Measurements from ENCODE around the gene NAGPA. TPM values are rescaled to one million over a fixed set of nuclear protein-coding genes. Genes with fewer than 3 reads are reported as not detected.

The NAGPA gene
- total RNA-seq, 2 donors from 2014 or later = 7.1 to 8.4 TPM

DNA sequence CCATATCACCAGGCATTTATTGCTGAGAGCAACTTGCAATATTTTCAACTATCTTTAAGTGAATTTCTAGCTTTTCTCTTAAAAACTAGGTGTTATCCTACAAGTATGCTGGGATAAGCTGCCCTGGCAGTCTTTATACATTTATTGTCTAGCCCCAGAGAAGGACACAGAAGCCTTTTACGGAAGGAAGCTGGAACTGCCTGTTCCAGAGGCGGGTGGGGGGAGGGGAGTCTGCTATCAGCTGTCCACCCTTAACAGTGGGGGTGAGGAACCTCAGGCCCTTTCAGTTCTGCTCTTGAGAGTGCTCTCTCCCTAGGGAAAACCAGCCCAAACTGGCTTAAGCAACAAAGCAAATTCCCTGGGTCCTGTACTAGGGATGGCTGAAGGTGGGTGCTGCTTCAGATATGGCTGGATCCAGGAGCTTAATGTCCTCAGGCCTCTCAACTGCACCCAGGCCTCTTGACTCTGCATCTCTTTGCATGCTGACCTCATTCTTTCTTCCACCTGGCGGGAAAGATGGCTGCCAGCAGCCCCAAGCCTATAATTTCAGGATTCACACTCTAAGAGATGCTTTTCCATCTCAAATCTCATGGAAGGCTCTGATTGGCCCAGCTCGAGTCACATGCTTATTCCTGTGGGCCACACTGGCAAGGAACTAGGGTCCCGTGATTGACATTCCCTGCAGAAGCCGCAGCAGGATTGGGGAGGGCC lies 16.6 kb downstream of the NAGPA start:
- Mint-ChIP-seq H3K27me3 (ENCODE audit: low read depth) (no peaks in the 10 kb centered on the region), H3K27ac (no peak overlapping the region), H3K9me3 (no peaks in the 10 kb centered on the region), H3K4me3 (no peak overlapping the region), H3K4me1 (ENCODE audit: low read depth) (no peaks in the 10 kb centered on the region), H3K36me3 (ENCODE audit: insufficient read depth in 2 of 2) (no peaks in the 10 kb centered on the region)
- DNase-seq (no peak), ATAC-seq (replicated peaks in 1 of 2) (no peak)

GRCh38 chr16:5015887-5016286 lies 17.8 kb downstream of the NAGPA start:
- H3K4me1 Mint-ChIP-seq (ENCODE audit: low read depth) = no peaks in the 10 kb centered on the region
- no peak overlapping the region for H3K4me3 Mint-ChIP-seq
- no peaks in the 10 kb centered on the region for H3K36me3 Mint-ChIP-seq (ENCODE audit: insufficient read depth in 2 of 2)
- DNase-seq = no peak
- no peak overlapping the region for H3K27ac Mint-ChIP-seq
- ATAC-seq (replicated peaks in 1 of 2) = no peak
- H3K27me3 Mint-ChIP-seq (ENCODE audit: low read depth) = no peaks in the 10 kb centered on the region
- H3K9me3 Mint-ChIP-seq = no peaks in the 10 kb centered on the region

GRCh38 chr16:5015351-5015750 lies 18.4 kb downstream of the NAGPA start:
- H3K4me3 Mint-ChIP-seq = no peak overlapping the region
- no peak for DNase-seq
- H3K36me3 Mint-ChIP-seq (ENCODE audit: insufficient read depth in 2 of 2) = no peaks in the 10 kb centered on the region
- no peak for ATAC-seq (replicated peaks in 1 of 2)
- no peaks in the 10 kb centered on the region for H3K27me3 Mint-ChIP-seq (ENCODE audit: low read depth)
- H3K4me1 Mint-ChIP-seq (ENCODE audit: low read depth) = no peaks in the 10 kb centered on the region
- no peaks in the 10 kb centered on the region for H3K9me3 Mint-ChIP-seq
- H3K27ac Mint-ChIP-seq = no peak overlapping the region

GRCh38 chr16:5012887-5013286 lies 20.8 kb downstream of the NAGPA start:
- ATAC-seq (replicated peaks in 1 of 2) = no peak
- no peak overlapping the region for H3K27ac Mint-ChIP-seq
- H3K36me3 Mint-ChIP-seq (ENCODE audit: insufficient read depth in 2 of 2) = no peaks in the 10 kb centered on the region
- H3K27me3 Mint-ChIP-seq (ENCODE audit: low read depth) = peaks cover 7% of the 10 kb centered on the region
- no peak overlapping the region for H3K4me3 Mint-ChIP-seq
- H3K4me1 Mint-ChIP-seq (ENCODE audit: low read depth) = no peaks in the 10 kb centered on the region
- DNase-seq = no peak
- H3K9me3 Mint-ChIP-seq = no peaks in the 10 kb centered on the region

DNA sequence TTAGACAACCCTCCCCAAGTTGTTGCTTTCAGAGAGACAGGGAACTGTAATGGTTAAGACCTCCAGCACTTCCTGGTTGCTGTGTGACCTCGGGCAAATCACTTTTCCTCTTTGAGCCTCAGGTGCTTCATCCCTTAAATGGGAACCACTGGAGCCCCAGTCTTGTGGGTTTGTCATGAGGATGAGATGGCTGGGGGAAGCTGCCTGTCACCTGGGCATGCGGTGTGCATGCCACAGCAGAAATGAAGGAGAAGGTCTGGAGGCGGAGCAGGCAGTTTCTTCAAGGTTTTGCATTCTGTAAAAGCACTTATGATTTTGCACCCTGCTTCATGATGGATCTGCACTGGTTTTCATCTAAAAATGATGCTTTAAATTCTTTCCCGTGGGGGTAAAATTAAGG lies 22.1 kb downstream of the NAGPA start:
- ATAC-seq (replicated peaks in 1 of 2) = no peak
- Mint-ChIP-seq H3K4me3 (no peak overlapping the region), H3K27ac (no peak overlapping the region), H3K36me3 (ENCODE audit: insufficient read depth in 2 of 2) (no peaks in the 10 kb centered on the region), H3K4me1 (ENCODE audit: low read depth) (no peaks in the 10 kb centered on the region), H3K27me3 (ENCODE audit: low read depth) (peaks cover 7% of the 10 kb centered on the region), H3K9me3 (no peaks in the 10 kb centered on the region)
- DNase-seq = no peak

- Mint-ChIP-seq H3K4me3 (no peak overlapping the region), H3K27ac (no peak overlapping the region), H3K36me3 (ENCODE audit: insufficient read depth in 2 of 2) (no peaks in the 10 kb centered on the region), H3K9me3 (no peaks in the 10 kb centered on the region), H3K4me1 (ENCODE audit: low read depth) (no peaks in the 10 kb centered on the region), H3K27me3 (ENCODE audit: low read depth) (peaks cover 7% of the 10 kb centered on the region)
- no peak for ATAC-seq (replicated peaks in 1 of 2)
- no peak for DNase-seq
Measured at GRCh38 chr16:5010576-5011329, 23.0 kb downstream of the NAGPA start.

- H3K27me3 Mint-ChIP-seq (ENCODE audit: low read depth) = peaks cover 7% of the 10 kb centered on the region
Measured at GRCh38 chr16:5008311-5008731, 25.4 kb downstream of the NAGPA start.

GRCh38 chr16:5007256-5007655 lies 26.5 kb downstream of the NAGPA start:
- H3K4me3 Mint-ChIP-seq = no peak overlapping the region
- ATAC-seq (replicated peaks in 1 of 2) = no peak
- peaks cover 7% of the 10 kb centered on the region for H3K27me3 Mint-ChIP-seq (ENCODE audit: low read depth)

More at GRCh38 chr16:5008311-5008731, 25.4 kb downstream of the NAGPA start:
- Mint-ChIP-seq H3K9me3 (no peaks in the 10 kb centered on the region), H3K36me3 (ENCODE audit: insufficient read depth in 2 of 2) (no peaks in the 10 kb centered on the region), H3K27ac (no peak overlapping the region), H3K4me1 (ENCODE audit: low read depth) (no peaks in the 10 kb centered on the region), H3K4me3 (no peak overlapping the region)
- DNase-seq (no peak), ATAC-seq (replicated peaks in 1 of 2) (no peak)

GRCh38 chr16:5006348-5007193 lies 27.2 kb downstream of the NAGPA start:
- Mint-ChIP-seq H3K27me3 (ENCODE audit: low read depth) (peaks cover 7% of the 10 kb centered on the region), H3K4me3 (no peak overlapping the region), H3K9me3 (no peaks in the 10 kb centered on the region), H3K27ac (no peak overlapping the region), H3K36me3 (ENCODE audit: insufficient read depth in 2 of 2) (no peaks in the 10 kb centered on the region), H3K4me1 (ENCODE audit: low read depth) (no peaks in the 10 kb centered on the region)
- ATAC-seq (replicated peaks in 1 of 2) = no peak
- no peak for DNase-seq

More at GRCh38 chr16:5007256-5007655, 26.5 kb downstream of the NAGPA start:
- Mint-ChIP-seq H3K36me3 (ENCODE audit: insufficient read depth in 2 of 2) (no peaks in the 10 kb centered on the region), H3K9me3 (no peaks in the 10 kb centered on the region), H3K27ac (no peak overlapping the region), H3K4me1 (ENCODE audit: low read depth) (no peaks in the 10 kb centered on the region)
- no peak for DNase-seq

DNA sequence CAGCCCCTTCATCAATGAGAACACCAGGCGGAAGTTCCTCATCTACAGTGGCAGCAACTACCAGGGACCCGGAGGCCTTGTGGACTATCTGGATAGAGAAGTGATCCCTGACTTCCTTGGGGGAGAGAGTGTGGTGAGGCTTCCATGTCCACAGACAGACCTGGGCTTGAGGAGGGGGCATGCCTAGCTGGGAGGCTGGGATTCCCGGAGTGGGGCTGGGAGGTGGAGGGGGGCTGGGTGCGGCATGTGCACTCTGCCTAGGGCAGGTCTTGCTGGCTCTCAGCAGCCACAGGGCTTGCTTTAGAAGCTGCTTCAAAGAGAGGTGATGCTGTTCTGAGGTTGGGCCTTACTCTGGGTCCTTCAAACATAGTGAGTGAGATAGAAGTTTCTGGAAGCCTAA lies 27.8 kb downstream of the NAGPA start:
- DNase-seq = no peak
- Mint-ChIP-seq H3K27me3 (ENCODE audit: low read depth) (peaks cover 7% of the 10 kb centered on the region), H3K4me3 (no peak overlapping the region), H3K27ac (no peak overlapping the region), H3K4me1 (ENCODE audit: low read depth) (no peaks in the 10 kb centered on the region), H3K36me3 (ENCODE audit: insufficient read depth in 2 of 2) (no peaks in the 10 kb centered on the region), H3K9me3 (no peaks in the 10 kb centered on the region)
- no peak for ATAC-seq (replicated peaks in 1 of 2)

GRCh38 chr16:5004311-5004710 lies 29.4 kb downstream of the NAGPA start:
- Mint-ChIP-seq H3K9me3 (no peaks in the 10 kb centered on the region), H3K27me3 (ENCODE audit: low read depth) (peaks cover 3% of the 10 kb centered on the region), H3K27ac (no peak overlapping the region), H3K36me3 (ENCODE audit: insufficient read depth in 2 of 2) (no peaks in the 10 kb centered on the region), H3K4me1 (ENCODE audit: low read depth) (no peaks in the 10 kb centered on the region), H3K4me3 (no peak overlapping the region)
- DNase-seq (no peak), ATAC-seq (replicated peaks in 1 of 2) (no peak)

DNA sequence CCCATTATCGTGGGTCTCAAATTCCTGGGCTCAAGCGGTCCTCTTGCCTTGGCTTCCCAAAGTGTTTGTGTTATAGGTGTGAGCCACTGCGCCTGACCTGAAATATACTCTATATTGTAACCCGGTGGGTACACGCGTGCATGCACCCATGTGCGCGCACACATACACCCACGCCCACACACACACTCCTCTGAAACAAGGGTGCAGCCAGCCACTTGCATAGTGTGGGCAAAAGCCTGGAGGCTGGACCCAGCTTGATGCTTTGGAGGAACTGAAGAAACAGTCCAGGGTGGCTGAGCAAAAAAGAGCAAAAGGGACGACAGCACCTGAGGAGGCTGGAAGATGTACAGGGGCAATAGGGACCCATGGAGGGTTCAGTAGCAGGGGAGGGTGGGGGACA lies 29.9 kb downstream of the NAGPA start:
- H3K4me3 Mint-ChIP-seq = no peak overlapping the region
- H3K9me3 Mint-ChIP-seq = no peaks in the 10 kb centered on the region
- H3K27ac Mint-ChIP-seq = no peak overlapping the region
- no peaks in the 10 kb centered on the region for H3K4me1 Mint-ChIP-seq (ENCODE audit: low read depth)
- ATAC-seq (replicated peaks in 1 of 2) (no peak), DNase-seq (no peak)
- no peaks in the 10 kb centered on the region for H3K36me3 Mint-ChIP-seq (ENCODE audit: insufficient read depth in 2 of 2)
- H3K27me3 Mint-ChIP-seq (ENCODE audit: low read depth) = no peaks in the 10 kb centered on the region

DNA sequence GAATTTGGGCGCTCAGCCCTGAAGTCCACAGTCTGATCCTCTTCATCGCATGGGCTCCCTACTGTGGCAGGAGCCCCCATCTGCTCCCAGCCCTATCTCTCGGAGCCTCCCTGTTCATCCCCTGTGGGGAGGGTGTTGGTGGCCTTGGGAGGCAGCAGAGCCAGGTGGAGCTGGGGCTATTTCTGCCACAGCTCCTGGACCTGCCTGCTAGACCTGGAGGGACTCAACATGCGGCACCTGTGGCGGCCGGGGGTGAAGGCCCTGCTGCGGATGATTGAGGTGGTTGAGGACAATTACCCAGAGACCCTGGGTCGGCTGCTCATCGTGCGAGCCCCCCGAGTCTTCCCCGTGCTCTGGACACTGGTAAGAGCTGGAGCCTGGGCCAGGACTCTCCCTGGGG lies 30.5 kb downstream of the NAGPA start:
- Mint-ChIP-seq H3K4me1 (ENCODE audit: low read depth) (no peaks in the 10 kb centered on the region), H3K36me3 (ENCODE audit: insufficient read depth in 2 of 2) (no peaks in the 10 kb centered on the region), H3K4me3 (no peak overlapping the region), H3K9me3 (no peaks in the 10 kb centered on the region), H3K27ac (no peak overlapping the region), H3K27me3 (ENCODE audit: low read depth) (no peaks in the 10 kb centered on the region)
- DNase-seq (no peak), ATAC-seq (replicated peaks in 1 of 2) (no peak)
